ENCODE measurements around the gene CYP27B1. TPM values are rescaled to one million over a fixed set of nuclear protein-coding genes. Genes with fewer than 3 reads are reported as not detected.

Gene CYP27B1
- total RNA-seq, 4 donors from 2014 or later: 0.17 to 0.44 TPM; not detected in 2

GRCh38 chr12:57802607-57803006, 35.7 kb upstream of the CYP27B1 start:
- no peak for TF ChIP-seq CTCF (IDR thresholded peaks at IDR 0.05; ENCODE audit: low read depth)

GRCh38 chr12:57800965-57801364, 34.1 kb upstream of the CYP27B1 start:
- no peak for TF ChIP-seq CTCF (IDR thresholded peaks at IDR 0.05; ENCODE audit: low read depth)

GRCh38 chr12:57797933-57798332, 31.1 kb upstream of the CYP27B1 start:
- no peak for TF ChIP-seq CTCF (IDR thresholded peaks at IDR 0.05; ENCODE audit: low read depth)

- no peak for TF ChIP-seq CTCF (IDR thresholded peaks at IDR 0.05; ENCODE audit: low read depth)
Measured at GRCh38 chr12:57796996-57797395, 30.1 kb upstream of the CYP27B1 start.

GRCh38 chr12:57795354-57795753, 28.5 kb upstream of the CYP27B1 start:
- no peak for TF ChIP-seq CTCF (IDR thresholded peaks at IDR 0.05; ENCODE audit: low read depth)

- TF ChIP-seq CTCF (IDR thresholded peaks at IDR 0.05; ENCODE audit: low read depth): no peak
Measured at GRCh38 chr12:57793920-57794319, 27.0 kb upstream of the CYP27B1 start.

- no peak for TF ChIP-seq CTCF (IDR thresholded peaks at IDR 0.05; ENCODE audit: low read depth)
Measured at GRCh38 chr12:57783861-57784260, 17.0 kb upstream of the CYP27B1 start.

- TF ChIP-seq CTCF (IDR thresholded peaks at IDR 0.05; ENCODE audit: low read depth): no peak
Measured at GRCh38 chr12:57783466-57783801, 16.6 kb upstream of the CYP27B1 start.

All from subcutaneous adipose tissue (tissue), 4 donors.